ENCODE results near the gene FBP1.

FBP1 gene

DNA sequence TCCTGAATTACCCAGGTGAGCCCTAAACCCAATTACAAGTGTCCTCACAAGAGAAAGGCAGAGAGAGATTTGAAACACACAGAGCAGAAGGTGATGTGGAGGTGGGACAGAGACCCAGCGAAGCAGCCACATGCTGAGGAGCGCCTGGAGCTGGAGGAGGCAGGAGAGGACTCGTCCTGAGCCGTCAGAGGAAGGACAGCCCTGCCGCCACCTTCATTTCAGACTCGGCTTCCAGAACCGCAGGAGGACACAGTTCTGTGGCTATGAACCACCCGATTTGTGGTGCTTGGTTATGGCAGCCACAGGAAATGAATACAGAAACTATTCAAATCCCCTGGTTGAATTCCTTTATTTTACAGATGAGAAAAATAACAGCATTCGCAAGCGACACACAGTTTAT, 16.4 kb upstream of the FBP1 start:
- DNase-seq: peak; percentile 2

DNA sequence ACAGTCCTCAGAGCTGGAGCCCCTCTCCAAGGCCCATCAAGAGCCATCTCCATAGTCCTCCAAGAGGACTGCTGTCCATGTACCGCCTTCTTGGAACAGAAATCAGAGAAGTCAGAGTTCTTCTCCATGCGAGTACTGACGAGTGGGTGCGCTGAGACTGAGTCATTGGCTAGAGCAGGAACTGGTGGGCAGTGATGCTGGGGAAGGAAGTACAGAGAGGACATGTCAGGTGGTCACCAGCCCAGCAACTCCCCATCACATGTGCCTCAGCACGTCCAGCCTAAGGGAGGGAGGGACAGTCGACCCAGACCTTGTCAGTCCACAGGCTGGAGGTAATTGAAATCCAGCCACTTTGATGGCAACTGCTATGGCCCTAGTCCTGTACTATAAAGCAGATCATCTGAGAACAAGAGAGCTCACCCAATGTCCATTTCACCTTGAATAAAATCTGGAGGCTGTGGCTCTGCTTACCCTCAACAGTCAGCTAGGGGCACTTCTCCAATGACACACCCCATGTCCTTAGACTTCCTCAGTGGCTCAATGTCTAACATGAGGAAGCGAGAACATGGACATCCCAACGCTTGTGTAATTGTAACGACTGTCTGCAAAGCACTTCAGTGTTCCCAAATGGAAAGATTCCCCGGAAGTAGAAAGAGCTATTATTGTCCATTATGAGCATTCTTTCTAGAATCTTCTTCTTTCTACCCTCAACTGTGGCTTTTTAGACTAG, 15.0 kb upstream of the FBP1 start:
- DNase-seq: no peak

DNA sequence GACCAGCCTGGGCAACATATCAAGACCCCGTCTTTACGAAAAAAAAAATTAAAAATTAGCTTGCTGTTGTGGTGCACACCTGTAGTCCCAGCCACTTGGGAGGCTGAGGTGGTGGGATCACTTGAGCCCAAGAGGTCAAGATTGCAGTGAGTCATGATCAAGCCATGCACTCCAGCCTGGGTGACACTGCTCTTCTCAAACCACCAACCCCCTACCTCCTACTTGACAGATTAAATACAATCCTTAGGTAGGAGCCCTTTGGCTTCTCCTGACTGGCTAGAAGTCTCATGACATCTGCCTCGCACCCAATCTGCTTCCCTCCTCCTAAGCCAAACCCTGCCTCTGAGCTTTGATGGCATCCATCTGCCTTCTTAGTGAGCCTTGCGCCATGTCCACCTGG, 11.6 kb upstream of the FBP1 start:
- no peak for DNase-seq

DNA sequence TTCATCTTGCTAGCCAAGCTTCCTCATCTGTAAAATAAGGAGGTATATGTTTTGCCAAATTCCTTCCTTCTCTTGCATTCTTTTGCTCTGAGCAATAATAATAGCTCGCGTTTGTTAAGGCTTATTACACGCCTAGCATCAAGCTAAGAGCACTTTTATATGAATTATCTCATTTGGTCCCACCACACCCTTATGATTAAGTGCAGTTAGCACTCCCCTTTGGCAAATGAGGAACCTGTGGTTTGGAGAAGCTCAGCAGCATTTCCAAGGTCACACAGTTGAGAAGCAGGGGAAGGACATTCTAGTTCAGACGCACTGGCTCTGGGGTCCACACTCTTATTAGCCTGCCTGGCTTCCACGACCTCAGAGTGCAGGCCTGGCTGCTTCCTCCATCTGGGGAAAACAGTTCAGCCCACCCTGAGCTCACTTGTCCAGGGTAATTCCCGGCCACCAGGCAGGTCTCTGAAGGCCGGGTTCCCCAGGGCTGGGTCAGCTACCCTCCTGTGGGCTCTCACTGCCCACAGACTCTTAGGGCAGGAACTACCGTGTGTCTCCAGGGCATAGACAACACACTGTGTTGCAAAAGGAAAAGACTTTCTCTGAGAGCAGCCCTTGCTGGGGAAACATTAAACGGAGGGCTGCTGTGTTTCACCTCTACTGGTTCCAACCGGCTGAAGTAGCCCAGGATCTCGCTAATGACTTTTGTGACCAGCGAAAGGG, 9.9 kb upstream of the FBP1 start:
- no peak for DNase-seq

DNA sequence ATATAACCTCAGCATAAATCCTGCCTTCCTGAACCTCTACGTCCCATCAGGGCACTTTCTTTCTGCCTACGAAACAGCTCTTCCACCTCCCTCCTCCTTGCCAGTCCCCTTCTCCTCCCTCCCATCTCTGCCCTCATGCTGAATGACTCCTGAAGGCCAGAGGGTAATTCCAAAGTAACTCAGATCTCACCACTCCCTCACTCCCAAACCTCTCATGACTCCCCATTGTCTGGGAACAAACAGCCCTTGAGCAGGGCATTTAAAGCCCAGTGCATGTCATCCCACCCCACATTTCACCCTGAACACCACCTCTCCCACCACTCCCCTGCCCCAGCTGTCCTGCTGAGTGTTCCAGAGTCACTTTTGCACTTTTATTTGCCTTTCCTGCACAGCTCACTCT, 8.9 kb upstream of the FBP1 start:
- DNase-seq: no peak

DNA sequence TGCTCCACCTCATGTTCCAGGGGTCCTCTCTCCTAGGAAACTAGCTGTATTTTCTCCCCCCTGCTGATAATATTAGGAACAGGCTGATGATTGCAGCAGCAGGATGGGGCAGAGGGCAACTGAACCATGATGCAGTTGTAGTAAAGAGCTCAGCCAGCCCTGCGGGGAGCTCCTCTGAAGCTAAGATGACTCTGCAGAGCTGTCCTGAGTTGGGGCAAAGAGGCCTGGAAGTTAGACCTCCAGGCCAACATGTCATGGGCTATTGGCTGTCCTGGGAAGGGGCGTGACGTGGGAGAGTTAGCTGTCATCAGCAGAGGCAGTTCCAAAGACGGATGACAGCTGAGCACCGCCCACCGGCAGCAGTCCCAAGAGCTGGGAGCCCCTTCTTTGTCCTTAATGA, 6.6 kb upstream of the FBP1 start:
- no peak for DNase-seq

DNA sequence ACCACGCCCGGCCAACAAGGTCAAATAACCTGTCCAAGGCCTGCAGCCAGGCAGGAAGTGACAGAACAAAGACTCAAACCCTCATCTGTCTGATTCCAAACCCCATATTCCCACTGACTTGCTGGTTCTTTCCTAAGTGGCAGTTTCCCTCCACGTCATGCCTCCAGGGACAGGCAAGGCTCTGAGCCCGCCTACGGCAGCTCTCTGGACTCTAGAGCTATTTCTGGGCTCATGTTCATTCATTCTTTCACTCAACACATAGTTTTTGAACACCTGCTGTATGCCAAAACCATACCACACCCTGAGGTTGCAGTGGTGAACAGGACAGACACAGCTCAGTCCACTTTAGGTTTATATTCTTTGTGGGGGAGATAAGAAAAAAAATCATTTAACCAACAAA, 5.2 kb upstream of the FBP1 start:
- DNase-seq: no peak

DNA sequence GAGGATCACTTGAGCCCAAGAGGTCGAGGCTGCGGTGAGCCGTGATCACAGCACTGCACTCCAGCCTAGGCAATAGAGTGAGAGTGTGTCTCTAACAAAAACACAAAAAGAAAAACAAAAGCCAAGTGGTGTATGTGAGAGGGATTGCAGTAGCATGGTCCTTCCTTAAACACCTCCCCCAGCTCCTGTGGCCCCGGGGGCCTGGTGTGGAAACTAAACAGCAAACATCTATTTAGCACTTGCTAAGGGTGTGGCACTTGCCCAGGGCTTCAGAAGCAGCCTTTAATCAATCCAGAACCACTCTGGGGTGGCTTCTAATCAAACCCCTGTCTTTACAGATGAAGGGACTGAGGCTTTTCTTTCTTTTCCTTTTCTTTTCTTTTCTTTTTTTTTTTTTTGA, 4.4 kb upstream of the FBP1 start:
- no peak for DNase-seq

DNA sequence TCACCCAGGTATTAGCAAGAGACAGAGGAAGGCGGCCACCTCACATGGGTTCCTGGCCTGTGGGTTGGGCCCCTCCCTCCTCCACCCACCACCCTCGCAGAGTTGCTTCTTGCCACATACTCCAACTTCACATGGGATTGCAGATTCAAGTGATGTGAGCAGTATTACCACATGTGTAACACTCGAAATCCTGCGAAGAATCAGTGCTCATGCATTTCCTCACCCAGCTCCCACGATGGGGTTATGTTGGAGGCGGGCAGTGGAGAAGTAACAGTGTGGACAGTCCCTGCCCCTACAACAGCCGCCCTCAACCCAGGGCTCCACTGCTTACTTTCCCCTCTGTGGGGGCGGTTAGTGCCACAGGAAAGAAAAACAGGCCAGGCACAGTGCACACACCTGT, 3.9 kb upstream of the FBP1 start:
- DNase-seq: no peak

DNA sequence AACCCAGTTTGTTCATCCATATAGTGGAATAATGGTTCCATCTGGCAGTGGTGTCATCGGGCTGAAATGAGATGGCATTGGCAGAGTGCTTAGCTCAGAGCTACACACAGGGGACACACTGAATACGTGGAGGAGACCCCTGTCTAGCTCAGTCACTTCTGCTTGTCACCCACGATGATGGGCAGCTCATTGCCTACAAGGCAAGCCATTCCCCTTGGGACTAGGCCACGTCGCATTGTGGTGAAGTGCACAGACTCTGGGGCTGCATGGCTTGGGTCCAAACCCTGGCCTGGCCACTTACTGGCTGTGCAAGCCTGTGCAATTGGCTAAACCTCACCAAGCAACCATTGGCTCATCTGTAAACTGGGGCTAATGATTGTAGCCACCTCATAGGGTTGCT, 3.2 kb upstream of the FBP1 start:
- DNase-seq: no peak

DNA sequence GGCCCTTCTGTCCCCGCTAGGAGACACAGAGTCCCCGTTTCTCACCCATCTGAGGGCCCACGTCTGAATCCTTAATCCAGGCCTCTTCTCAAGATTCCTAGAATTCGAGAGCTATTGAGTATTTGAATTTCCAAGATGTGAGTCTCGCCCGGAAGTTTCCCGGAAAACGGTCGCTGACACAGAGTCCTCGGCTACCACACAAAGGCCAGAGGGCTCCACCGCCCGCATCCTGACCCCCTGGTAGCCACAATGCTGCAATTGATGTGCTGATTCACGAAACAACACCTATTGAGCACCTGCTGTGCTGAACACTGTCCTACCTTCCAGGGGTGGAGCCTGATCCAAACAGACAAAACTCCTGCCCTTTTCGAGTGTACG, 670 bp upstream of the FBP1 start:
- DNase-seq: no peak

DNA sequence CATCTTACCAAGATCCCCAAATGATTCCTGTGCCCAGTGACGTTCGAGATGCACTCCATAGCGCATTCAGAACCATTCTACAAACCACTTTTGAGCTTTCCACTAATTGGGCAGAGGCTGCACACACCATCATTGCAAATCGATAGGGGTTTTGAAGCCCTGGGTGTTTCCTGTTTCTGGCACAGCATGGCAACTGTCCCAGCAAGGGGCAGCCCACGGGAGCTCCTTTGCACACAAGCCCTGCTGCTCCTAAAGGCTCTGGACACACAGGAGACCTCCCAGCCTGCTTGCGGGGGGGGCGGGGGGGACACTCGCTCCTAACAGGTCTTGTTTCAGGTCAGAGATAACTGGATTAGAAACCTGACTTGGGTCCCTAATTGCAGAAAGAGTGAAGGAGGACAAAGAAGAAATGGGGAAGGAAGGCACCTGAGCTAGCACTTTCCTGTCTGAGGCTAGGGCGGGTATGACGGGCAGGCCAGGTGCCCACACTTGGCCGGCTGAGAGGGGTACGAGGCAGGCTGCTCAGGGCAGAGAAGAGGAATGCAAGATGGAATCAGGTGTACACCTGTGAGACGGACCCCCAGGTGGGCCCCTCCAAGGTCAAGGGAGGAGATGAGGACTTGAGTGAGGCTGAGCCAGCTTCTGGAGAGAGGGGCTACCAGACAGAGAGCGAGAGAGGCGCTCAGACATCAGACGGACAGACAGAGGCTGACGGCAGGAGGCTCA, 820 bp downstream of the FBP1 start:
- DNase-seq: no peak

DNA sequence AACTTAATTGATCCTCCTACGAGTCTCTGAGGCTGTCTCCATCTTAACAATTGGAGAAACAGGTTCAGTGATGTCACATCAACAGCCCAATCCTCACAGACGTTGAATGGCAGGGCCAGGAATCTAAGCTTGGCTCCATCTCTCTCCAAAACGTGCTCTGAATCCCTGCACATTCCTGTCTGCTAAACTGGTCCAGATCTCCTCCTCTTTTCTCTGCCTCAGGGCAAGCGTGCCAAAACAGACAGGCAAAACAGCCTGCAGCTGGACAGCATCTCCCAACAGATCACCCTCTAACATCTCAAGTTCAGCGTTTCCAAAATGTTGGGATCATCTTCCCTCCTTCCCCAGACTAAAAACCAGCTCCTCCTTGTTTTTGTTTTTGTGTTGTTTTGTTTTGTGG, 6.6 kb downstream of the FBP1 start:
- DNase-seq: no peak

DNA sequence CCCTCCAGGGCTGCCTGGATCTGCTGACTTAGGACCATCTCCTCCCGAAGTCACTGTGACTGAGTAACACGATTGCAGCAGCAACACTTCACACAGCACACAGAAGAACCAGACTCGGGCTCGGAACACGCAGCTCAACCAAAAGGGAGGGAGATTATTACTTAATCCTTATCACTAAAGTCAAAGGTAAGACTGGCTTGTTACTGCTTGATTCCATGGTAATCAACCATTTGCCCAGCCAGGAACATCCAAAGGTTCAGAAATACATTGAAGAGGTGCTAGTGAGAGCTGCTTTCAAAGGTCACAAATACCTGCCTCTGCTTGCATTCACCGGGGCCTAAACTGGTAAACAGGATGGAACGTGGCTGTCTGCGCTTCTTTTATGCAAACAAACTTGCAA, 7.7 kb downstream of the FBP1 start:
- DNase-seq: no peak

DNA sequence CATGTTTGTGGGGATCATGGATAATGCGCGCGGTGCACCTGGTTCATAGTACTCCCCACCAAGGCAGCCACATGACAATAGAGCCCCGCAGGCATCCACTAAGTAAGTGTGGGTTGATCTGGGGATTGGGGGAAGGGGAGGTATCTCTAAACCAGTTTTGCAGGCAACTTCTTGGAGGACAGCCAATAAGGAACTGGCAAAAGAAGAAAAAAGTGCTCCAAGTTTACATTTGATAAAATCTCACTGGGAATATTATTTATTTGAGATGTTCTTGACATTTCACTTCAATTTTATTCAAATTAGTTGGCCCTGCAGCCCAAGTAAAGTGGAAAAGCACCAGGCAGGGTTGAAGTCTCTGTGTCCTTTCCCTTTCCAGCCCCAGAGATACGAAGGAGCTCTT, 8.5 kb downstream of the FBP1 start:
- no peak for DNase-seq

DNA sequence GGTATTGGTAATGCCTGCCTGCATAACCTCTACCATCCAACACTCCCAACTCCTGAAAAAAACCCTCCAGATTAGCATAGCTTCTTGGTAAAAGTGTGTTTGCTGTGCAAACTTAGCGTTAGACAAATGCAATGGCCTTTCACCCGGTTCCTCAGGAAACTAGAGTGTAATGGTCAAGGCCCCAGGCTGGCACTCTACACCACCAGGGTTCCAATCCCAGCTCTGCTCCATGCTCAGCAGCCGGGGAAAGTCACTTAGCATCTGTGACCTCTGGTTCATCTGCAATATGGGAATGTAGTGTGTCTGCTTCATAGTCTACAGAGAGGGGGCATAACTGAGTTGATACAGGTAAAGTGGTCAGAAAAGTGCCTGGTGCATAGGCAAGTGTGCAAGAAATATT, 9.0 kb downstream of the FBP1 start:
- DNase-seq: no peak

DNA sequence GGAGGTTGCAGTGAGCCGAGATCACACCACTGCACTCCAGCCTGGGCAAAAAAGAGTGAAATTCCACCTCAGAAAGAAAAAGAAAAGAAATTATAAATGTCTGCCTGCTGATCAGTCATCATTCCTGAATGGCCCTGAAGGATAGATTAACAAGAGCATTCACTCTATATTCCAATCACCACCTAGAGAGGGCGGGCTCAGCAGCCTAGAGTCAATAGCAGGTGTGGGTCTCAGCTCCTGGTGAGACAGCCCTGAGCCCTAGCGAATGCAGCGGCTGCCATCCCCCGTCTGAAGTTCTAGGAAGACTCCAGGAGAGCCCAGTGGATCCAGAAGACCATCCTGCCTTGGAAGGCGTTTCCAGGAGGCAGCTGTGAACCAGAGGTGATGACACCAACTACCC, 12.0 kb downstream of the FBP1 start:
- DNase-seq: no peak

DNA sequence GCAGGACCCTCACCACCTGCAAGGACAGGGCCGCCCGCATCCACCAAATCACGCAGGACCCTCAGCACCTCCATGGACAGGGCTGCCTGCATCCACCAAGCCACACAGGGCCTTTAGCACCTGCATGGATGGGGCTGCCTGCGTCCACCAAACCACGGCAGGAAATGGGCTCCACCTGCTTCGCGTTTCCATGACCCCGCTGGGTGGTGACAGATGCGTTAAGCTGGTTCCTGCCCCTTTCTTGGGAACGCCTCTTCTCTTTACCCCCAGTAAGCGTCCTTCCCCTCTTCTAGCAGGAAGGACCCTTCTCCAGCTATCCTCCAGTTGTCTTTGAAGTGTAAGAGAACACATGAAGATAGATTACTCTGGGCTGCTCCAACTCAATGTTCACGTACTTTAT, 13.5 kb downstream of the FBP1 start:
- DNase-seq: no peak

DNA sequence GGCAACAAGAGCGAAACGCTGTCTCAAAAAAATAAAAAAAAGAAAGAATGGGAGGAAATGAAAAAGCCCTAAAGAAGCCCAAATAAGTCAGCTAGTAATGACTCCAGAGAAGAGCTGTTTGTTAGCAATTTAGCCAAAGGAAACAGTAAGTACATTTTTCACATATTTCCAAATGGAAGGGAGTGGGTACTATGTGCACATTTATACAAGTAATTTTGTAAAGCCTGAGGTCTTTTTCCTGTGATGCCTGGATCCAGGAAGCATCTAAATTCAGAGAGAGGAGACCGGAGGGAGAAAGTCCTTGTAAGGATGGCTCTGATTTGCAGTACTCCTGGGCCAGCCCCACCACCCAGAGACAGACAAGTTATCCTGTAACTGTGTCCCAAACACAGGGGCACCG, 14.7 kb downstream of the FBP1 start:
- DNase-seq: no peak

DNA sequence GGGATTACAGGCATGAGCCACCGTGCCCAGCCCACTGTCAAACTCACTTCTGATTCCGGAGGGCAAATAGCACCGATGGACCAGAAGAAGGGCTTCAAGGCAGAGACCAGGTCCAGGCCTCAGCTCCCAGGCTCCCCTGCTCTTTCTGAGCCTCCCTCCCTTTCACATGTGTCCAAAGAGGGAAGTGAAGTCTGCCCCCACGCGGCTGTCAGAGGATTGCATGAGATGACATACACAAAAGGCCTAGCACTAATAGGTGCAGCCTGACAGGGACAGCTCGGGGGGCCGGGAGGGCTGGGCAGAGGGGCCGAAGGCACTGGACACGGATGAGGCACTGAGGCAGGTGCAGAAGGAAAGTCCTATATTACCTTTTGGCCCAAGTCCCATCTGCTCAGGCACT, 16.1 kb downstream of the FBP1 start:
- DNase-seq: no peak

DNA sequence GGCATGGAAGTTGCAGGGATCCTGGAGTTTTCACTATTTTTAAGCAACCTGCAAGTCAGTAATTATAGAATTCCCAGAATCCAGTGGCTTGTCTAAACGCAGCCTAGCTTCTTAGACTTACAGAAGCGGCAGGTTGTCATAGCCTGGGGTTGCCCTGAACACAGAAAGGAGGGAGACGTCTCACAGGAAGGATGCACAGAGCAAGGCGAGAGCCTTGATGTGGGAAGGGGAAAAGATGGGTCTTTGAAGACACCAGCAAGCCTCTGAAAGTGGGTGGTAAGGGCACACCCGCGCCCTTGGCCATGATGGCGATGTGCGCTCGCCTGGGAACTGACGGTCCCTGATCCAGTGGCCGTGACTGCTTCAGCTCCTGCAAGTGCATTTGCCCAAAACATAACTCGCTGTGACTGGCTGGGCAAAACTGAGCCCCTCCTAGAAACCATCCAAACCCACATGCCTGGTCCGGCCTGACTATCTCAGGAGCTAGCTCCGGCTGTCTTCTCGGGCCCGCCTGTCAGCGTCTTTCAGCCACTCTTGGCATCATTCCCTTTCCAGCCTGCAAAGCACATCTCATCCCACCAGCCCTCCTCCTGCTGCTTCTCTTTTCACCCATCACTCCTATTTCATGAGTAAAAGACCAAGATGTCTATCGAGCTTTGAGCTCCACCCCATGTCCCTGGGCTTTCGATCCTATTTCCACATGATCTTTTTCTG, 17.1 kb downstream of the FBP1 start:
- DNase-seq: no peak

DNA sequence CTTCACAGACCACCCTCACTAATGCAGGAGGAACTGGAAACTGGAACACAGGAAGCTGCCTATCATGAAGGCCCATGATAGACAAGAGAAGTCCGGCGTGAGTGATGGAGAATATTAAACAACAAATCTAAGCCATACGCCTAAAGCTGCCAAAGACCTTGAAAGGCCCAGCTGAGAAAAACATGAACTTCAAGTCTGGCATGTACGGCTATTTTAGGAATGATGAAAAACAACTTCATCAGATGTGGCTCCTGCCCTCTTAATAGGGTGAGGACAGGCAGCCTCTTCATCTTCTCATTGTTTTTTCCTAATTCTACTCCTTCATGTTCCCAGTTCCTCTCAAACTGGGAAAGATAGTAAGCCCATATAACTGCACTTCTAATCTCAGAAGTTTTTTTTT, 20.3 kb downstream of the FBP1 start:
- DNase-seq: no peak

DNA sequence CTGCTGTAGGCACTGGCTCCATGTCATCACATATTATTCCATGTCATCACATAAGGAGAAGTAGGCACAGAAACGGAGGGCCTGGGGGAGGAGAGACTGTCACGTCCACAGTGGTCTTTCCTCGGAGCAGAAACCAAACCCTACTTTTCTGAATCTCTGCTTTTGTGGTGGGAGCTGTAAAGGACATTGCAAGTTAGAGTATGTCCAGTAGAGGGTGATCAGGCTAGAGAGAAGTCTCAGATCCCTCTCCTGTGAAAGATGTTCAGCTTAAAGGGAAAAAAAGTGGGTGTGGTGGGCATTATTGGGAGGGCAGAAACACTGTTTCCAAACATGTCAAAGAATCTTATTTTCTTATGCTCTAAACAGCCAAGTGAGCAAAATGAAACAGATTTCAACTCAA, 26.3 kb downstream of the FBP1 start:
- DNase-seq: no peak

DNA sequence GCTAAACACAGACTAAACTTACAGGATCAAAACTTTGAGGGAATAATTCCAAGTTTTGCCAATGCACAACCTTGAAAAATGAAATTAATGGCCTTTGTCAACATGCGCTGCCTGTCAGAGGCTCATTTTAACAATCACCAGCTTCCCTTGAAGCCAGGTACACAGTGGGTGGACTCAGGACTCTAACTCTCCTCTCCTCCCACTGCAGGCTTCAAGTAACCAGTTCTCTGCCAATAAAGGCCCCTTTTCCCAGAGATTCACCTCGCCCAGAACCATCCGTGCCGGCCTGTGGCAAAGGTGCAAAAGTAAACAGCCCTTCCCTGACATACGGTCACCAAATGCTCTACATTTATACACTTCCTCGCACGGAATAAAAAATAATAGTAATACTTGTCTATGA, 27.2 kb downstream of the FBP1 start:
- DNase-seq: no peak

All from activated effector memory CD4-positive, alpha-beta T cell treated with Interleukin-2 at 50 U/mL for 16 hours (primary cell).